Psoas muscle (tissue), 8 donors: Measurements from ENCODE around the gene GIGYF2. TPM values are rescaled to one million over a fixed set of nuclear protein-coding genes. Genes with fewer than 3 reads are reported as not detected.

Source experiments
- ATAC-seq, 4 donors: fragments of 200-7000 bp; cut with Tn5 transposase; one replicate each; pipeline ENCODE4 v1.9.1; 2020; ENCODE audit warnings: moderate library complexity in 3 of 4, mild to moderate bottlenecking in 2 of 4
- DNase-seq, 2 donors: peaks; one replicate each; pipeline ENCODE4 v3.0.0-alpha.2; 2020
- H3K27ac ChIP-seq: fragments of 200-600 bp; one replicate; pipeline ENCODE4 v1.8.0; 2022
- H3K27me3 ChIP-seq, 3 donors: fragments of 200-600 bp in 1 of 3; one replicate each; pipeline versions ENCODE4 v1.6.1 to v1.8.0; 2013 to 2022; ENCODE audit warnings: low read length in 2 of 3, mild to moderate bottlenecking in 2 of 3, moderate library complexity in 1 of 3; ENCODE audit not compliant: insufficient read depth in 3 of 3
- H3K36me3 ChIP-seq, 2 donors: fragments of 200-600 bp in 1 of 2; one replicate each; pipeline versions ENCODE4 v1.6.1 to v1.8.0; 2013 to 2022; ENCODE audit warnings: low read depth in 1 of 2, mild to moderate bottlenecking in 1 of 2, moderate library complexity in 1 of 2; ENCODE audit not compliant: insufficient read depth in 1 of 2
- H3K4me1 ChIP-seq: fragments of 200-600 bp; one replicate; pipeline ENCODE4 v1.8.0; 2022
- H3K4me3 ChIP-seq: fragments of 200-600 bp; one replicate; pipeline ENCODE4 v1.8.0; 2022; ENCODE audit warnings: mild to moderate bottlenecking
- H3K9me3 ChIP-seq: fragments of 200-600 bp; one replicate; pipeline ENCODE4 v1.8.0; 2022
- CTCF ChIP-seq: fragments of 200-600 bp; IDR thresholded peaks from one replicate; pipeline ENCODE4 v1.8.0; 2022; ENCODE audit warnings: antibody characterized with exemption
- WGBS, 3 donors: extraction: QIAGEN DNeasy Blood & Tissue Kit; methylation state at CpG; one replicate each; pipeline versions ENCODE4 v1.1.6 to v1.1.7; 2013; 5-methylcytosine and 5-hydroxymethylcytosine counted together
- intact Hi-C, 2 donors: fragments of 100-400 bp; cut with DNase I; formaldehyde crosslinking; loops; one replicate each; pipeline versions ENCODE4 v1.11.0 to v1.14.2; 2022
- polyA plus RNA-seq, 3 donors: library from polyadenylated mRNA; stranded (reverse); fragments of 200-250 nt; gene quantifications; one replicate each; pipeline ENCODE4 v1.2.3, GENCODE V29; 2013
- total RNA-seq, 4 donors: library from RNA; stranded (reverse); fragmentation: NEBNext Ultra II Directional in 2 of 4; extraction: Animal tissue kit (Norgen Biotek cat#: 25700) in 2 of 4; gene quantifications; one replicate each; pipeline versions ENCODE4 v1.2.1 to v1.2.4, GENCODE V29; 2021 to 2023
- donor health status: healthy with polysubstance abuse.
- donor health status: DM: no; HTN: no; CAD: no; lungs with moderate emphysema.
- donor health status: Bipolar disorder and iron deficiency.
- donor health status: healthy.
- donor health status: DM: yes; HTN: yes; CAD: no.
- donor health status: DM: no; HTN: no; CAD: no.
- donor health status: DM: no; HTN: no; CAD: no.
- donor health status: DM: yes; HTN: yes; CAD: no.

GIGYF2 gene
- total and polyA plus RNA-seq, 7 donors: 13.8 to 72.6 (median 64.3) TPM

- H3K9me3 ChIP-seq: peaks cover 10% of the 10 kb centered on the region
- 68 to 78% (median 68%) methylated on average over 6 of the region's 6 CpGs for WGBS, 3 donors
- H3K4me1 ChIP-seq: no peaks in the 10 kb centered on the region
- H3K36me3 ChIP-seq: no peaks in the 10 kb centered on the region
- H3K27me3 ChIP-seq: no peaks in the 10 kb centered on the region
- no peak overlapping the region for H3K4me3 ChIP-seq
- intact Hi-C loops: no loop called here
- ATAC-seq (no peak), DNase-seq (no peak)
- no peak for TF ChIP-seq CTCF
- no peak overlapping the region for H3K27ac ChIP-seq
Measured at GRCh38 chr2:232908695-232909094, 211.6 kb downstream of the GIGYF2 start.

Other genes with a start within 250 kb of the GIGYF2 start
- gene ALPI, start 241.2 kb upstream of the GIGYF2 start, total RNA-seq: not detected
- gene ALPI, start 241.2 kb upstream of the GIGYF2 start, polyA plus RNA-seq: under 1 TPM in 2 of 3 donors, not detected in 1; 0.05 to 0.14 TPM
- 1 to 10 TPM in 1 of 4 donors, under 1 TPM in 3; 0.32 to 1.0 (median 0.61) TPM for gene ECEL1, start 209.5 kb upstream of the GIGYF2 start, total RNA-seq
- 1 to 10 TPM in 1 of 3 donors, under 1 TPM in 2; 0.45 to 1.8 (median 0.55) TPM for gene ECEL1, start 209.5 kb upstream of the GIGYF2 start, polyA plus RNA-seq
- gene PRSS56, start 176.9 kb upstream of the GIGYF2 start, total RNA-seq: 1 to 10 TPM; 2.0 to 5.0 (median 2.9) TPM
- 1 to 10 TPM in 2 of 3 donors, under 1 TPM in 1; 0.82 to 3.2 (median 1.8) TPM for gene PRSS56, start 176.9 kb upstream of the GIGYF2 start, polyA plus RNA-seq
- gene CHRND, start 171.2 kb upstream of the GIGYF2 start, total RNA-seq: 100 to 1,000 TPM in 2 of 4 donors, 10 to 100 TPM in 2; 58.8 to 300 (median 97.7) TPM
- gene CHRND, start 171.2 kb upstream of the GIGYF2 start, polyA plus RNA-seq: 10 to 100 TPM in 2 of 3 donors, 1 to 10 TPM in 1; 6.5 to 13.5 (median 12.5) TPM
- gene CHRNG, start 157.6 kb upstream of the GIGYF2 start, total RNA-seq: 10 to 100 TPM in 2 of 4 donors, 1 to 10 TPM in 2; 2.9 to 94.1 (median 17.2) TPM
- 1 to 10 TPM in 2 of 3 donors, under 1 TPM in 1; 0.68 to 7.3 (median 1.5) TPM for gene CHRNG, start 157.6 kb upstream of the GIGYF2 start, polyA plus RNA-seq
- gene TIGD1, start 146.8 kb upstream of the GIGYF2 start, total RNA-seq: 1 to 10 TPM; 2.3 to 4.9 (median 3.7) TPM
- gene TIGD1, start 146.8 kb upstream of the GIGYF2 start, polyA plus RNA-seq: 1 to 10 TPM; 2.6 to 6.8 (median 6.4) TPM
- 100 to 1,000 TPM in 1 of 4 donors, 10 to 100 TPM in 3; 76.1 to 136 (median 88.4) TPM for gene EIF4E2, start 146.6 kb upstream of the GIGYF2 start, total RNA-seq
- 10 to 100 TPM; 39.6 to 85.2 (median 67.4) TPM for gene EIF4E2, start 146.6 kb upstream of the GIGYF2 start, polyA plus RNA-seq
- gene EFHD1, start 63.7 kb upstream of the GIGYF2 start, total RNA-seq: 10 to 100 TPM in 2 of 4 donors, 1 to 10 TPM in 2; 6.9 to 20.7 (median 9.8) TPM
- 10 to 100 TPM in 2 of 3 donors, 1 to 10 TPM in 1; 6.6 to 17.7 (median 10.7) TPM for gene EFHD1, start 63.7 kb upstream of the GIGYF2 start, polyA plus RNA-seq
- gene KCNJ13, start 79.2 kb downstream of the GIGYF2 start, total RNA-seq: not detected
- under 1 TPM in 1 of 3 donors, not detected in 2; 0.03 TPM for gene KCNJ13, start 79.2 kb downstream of the GIGYF2 start, polyA plus RNA-seq
- gene SNORC, start 172.9 kb downstream of the GIGYF2 start, total RNA-seq: 1 to 10 TPM in 1 of 4 donors, under 1 TPM in 3; 0.56 to 2.1 (median 0.60) TPM
- 1 to 10 TPM in 1 of 3 donors, under 1 TPM in 2; 0.06 to 1.1 (median 0.64) TPM for gene SNORC, start 172.9 kb downstream of the GIGYF2 start, polyA plus RNA-seq